Measurements from ENCODE around the gene PEX14.

- no peak for TF ChIP-seq GABPB1 (CRISPR knock-in tag; IDR thresholded peaks at IDR 0.05)
- TF ChIP-seq POLR2A (conservative IDR thresholded peaks at IDR 0.05): no peak
- TF ChIP-seq ZNF507 (tag; conservative IDR thresholded peaks at IDR 0.05): no peak
- TF ChIP-seq, protein P1, sequence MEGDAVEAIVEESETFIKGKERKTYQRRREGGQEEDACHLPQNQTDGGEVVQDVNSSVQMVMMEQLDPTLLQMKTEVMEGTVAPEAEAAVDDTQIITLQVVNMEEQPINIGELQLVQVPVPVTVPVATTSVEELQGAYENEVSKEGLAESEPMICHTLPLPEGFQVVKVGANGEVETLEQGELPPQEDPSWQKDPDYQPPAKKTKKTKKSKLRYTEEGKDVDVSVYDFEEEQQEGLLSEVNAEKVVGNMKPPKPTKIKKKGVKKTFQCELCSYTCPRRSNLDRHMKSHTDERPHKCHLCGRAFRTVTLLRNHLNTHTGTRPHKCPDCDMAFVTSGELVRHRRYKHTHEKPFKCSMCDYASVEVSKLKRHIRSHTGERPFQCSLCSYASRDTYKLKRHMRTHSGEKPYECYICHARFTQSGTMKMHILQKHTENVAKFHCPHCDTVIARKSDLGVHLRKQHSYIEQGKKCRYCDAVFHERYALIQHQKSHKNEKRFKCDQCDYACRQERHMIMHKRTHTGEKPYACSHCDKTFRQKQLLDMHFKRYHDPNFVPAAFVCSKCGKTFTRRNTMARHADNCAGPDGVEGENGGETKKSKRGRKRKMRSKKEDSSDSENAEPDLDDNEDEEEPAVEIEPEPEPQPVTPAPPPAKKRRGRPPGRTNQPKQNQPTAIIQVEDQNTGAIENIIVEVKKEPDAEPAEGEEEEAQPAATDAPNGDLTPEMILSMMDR (IDR thresholded peaks at IDR 0.05 in 2 of 3, conservative IDR thresholded peaks at IDR 0.05 in 1 of 3; ENCODE audit: insufficient read depth in 2 of 3, low read depth in 1 of 3, low read length in 3 of 3): no peak
- no peak for TF ChIP-seq MYNN (IDR thresholded peaks at IDR 0.05)
- TF ChIP-seq MYNN (CRISPR knock-in tag; IDR thresholded peaks at IDR 0.05): no peak
Measured at GRCh38 chr1:10438677-10439163, 36.0 kb upstream of the PEX14 start.
